Measurements from ENCODE around the gene DNAH17. TPM values are rescaled to one million over a fixed set of nuclear protein-coding genes. Genes with fewer than 3 reads are reported as not detected.

Gene DNAH17
- total and polyA plus RNA-seq, 2 of the 13 experiments (the other 11 are each of a cell fraction or from before 2014, with no cell fraction given): 0.86 to 1.6 TPM

DNA sequence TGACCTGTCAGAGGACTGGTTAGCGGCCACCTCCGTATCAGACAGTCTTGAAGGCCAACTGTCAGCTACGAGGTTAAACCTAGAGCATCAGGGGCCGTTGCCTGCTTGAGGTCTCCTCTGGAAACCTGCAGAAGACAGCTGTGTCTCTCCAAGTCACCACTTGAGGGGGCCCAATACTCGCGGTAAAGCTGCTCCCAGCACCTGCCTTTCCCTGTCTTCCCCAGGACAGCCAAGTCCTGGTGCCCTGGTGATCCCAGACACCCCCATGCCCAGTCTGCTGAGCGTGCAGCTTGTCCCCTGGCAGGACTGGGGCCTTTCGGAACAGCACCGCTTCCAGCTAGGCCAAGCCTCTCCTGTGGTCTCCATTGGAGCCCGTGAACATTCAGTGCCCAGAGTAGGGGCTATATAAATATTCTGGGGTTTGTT, 80.1 kb downstream of the DNAH17 start (continued):
- no peak for TF ChIP-seq MYNN (CRISPR knock-in tag; IDR thresholded peaks at IDR 0.05; ENCODE audit: low read depth)
- TF ChIP-seq MEIS2 (CRISPR knock-in tag; IDR thresholded peaks at IDR 0.05): peak; percentile 42; the same call in 1 of the 2 replicates
- peak; percentile 39; the same call in 1 of the 2 replicates for TF ChIP-seq ZNF329 (CRISPR knock-in tag; IDR thresholded peaks at IDR 0.05; ENCODE audit: low read depth)
- TF ChIP-seq, protein P1, sequence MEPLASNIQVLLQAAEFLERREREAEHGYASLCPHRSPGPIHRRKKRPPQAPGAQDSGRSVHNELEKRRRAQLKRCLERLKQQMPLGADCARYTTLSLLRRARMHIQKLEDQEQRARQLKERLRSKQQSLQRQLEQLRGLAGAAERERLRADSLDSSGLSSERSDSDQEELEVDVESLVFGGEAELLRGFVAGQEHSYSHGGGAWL (CRISPR knock-in tag; IDR thresholded peaks at IDR 0.05): no peak
- TF ChIP-seq TBL1XR1 (IDR thresholded peaks at IDR 0.05; ENCODE audit: borderline replicate concordance, low read length, partially characterized antibody): no peak
- TF ChIP-seq NRL (CRISPR knock-in tag; IDR thresholded peaks at IDR 0.05; ENCODE audit: borderline replicate concordance): peak; percentile 78; the same call in 1 of the 2 replicates
- TF ChIP-seq MXD4 (CRISPR knock-in tag; IDR thresholded peaks at IDR 0.05): 0 out of 2 replicates have a peak, but pooled peaks have one; percentile 45
- TF ChIP-seq, protein P2, sequence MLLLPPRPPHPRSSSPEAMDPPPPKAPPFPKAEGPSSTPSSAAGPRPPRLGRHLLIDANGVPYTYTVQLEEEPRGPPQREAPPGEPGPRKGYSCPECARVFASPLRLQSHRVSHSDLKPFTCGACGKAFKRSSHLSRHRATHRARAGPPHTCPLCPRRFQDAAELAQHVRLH (CRISPR knock-in tag; IDR thresholded peaks at IDR 0.05; ENCODE audit: borderline replicate concordance, low read depth): 0 out of 2 replicates have a peak, but pooled peaks have one; percentile 72
- 0 out of 2 replicates have a peak, but pooled peaks have one; percentile 47 for TF ChIP-seq KLF12 (CRISPR knock-in tag; IDR thresholded peaks at IDR 0.05; ENCODE audit: borderline replicate concordance)
- TF ChIP-seq GABPB1 (CRISPR knock-in tag; IDR thresholded peaks at IDR 0.05): 0 out of 2 replicates have a peak, but pooled peaks have one; percentile 9
- TF ChIP-seq, protein P3, sequence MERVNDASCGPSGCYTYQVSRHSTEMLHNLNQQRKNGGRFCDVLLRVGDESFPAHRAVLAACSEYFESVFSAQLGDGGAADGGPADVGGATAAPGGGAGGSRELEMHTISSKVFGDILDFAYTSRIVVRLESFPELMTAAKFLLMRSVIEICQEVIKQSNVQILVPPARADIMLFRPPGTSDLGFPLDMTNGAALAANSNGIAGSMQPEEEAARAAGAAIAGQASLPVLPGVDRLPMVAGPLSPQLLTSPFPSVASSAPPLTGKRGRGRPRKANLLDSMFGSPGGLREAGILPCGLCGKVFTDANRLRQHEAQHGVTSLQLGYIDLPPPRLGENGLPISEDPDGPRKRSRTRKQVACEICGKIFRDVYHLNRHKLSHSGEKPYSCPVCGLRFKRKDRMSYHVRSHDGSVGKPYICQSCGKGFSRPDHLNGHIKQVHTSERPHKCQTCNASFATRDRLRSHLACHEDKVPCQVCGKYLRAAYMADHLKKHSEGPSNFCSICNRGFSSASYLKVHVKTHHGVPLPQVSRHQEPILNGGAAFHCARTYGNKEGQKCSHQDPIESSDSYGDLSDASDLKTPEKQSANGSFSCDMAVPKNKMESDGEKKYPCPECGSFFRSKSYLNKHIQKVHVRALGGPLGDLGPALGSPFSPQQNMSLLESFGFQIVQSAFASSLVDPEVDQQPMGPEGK (CRISPR knock-in tag; IDR thresholded peaks at IDR 0.05): 0 out of 2 replicates have a peak, but pooled peaks have one; percentile 26
- TF ChIP-seq, protein P4, sequence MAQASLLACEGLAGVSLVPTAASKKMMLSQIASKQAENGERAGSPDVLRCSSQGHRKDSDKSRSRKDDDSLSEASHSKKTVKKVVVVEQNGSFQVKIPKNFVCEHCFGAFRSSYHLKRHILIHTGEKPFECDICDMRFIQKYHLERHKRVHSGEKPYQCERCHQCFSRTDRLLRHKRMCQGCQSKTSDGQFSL (CRISPR knock-in tag; IDR thresholded peaks at IDR 0.05): peak; percentile 69; the same call in 1 of the 2 replicates
- TF ChIP-seq TCF7L2 (IDR thresholded peaks at IDR 0.05; ENCODE audit: low read depth, low read length): no peak
- TF ChIP-seq ZNF136 (CRISPR knock-in tag; IDR thresholded peaks at IDR 0.05; ENCODE audit: low read depth): no peak
- TF ChIP-seq SMC3 (IDR thresholded peaks at IDR 0.05; ENCODE audit: low read length): peak; percentile 98
- 0 out of 2 replicates have a peak, but pooled peaks have one; percentile 25 for TF ChIP-seq ZFP37 (CRISPR knock-in tag; IDR thresholded peaks at IDR 0.05; ENCODE audit: borderline replicate concordance)
- TF ChIP-seq, protein P5, sequence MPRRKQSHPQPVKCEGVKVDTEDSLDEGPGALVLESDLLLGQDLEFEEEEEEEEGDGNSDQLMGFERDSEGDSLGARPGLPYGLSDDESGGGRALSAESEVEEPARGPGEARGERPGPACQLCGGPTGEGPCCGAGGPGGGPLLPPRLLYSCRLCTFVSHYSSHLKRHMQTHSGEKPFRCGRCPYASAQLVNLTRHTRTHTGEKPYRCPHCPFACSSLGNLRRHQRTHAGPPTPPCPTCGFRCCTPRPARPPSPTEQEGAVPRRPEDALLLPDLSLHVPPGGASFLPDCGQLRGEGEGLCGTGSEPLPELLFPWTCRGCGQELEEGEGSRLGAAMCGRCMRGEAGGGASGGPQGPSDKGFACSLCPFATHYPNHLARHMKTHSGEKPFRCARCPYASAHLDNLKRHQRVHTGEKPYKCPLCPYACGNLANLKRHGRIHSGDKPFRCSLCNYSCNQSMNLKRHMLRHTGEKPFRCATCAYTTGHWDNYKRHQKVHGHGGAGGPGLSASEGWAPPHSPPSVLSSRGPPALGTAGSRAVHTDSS (CRISPR knock-in tag; conservative IDR thresholded peaks at IDR 0.05): 0 out of 2 replicates have a peak, but pooled peaks have one; percentile 54
- TF ChIP-seq ZNF615 (CRISPR knock-in tag; IDR thresholded peaks at IDR 0.05; ENCODE audit: borderline replicate concordance): no peak
- TF ChIP-seq, protein P6, sequence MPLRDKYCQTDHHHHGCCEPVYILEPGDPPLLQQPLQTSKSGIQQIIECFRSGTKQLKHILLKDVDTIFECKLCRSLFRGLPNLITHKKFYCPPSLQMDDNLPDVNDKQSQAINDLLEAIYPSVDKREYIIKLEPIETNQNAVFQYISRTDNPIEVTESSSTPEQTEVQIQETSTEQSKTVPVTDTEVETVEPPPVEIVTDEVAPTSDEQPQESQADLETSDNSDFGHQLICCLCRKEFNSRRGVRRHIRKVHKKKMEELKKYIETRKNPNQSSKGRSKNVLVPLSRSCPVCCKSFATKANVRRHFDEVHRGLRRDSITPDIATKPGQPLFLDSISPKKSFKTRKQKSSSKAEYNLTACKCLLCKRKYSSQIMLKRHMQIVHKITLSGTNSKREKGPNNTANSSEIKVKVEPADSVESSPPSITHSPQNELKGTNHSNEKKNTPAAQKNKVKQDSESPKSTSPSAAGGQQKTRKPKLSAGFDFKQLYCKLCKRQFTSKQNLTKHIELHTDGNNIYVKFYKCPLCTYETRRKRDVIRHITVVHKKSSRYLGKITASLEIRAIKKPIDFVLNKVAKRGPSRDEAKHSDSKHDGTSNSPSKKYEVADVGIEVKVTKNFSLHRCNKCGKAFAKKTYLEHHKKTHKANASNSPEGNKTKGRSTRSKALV (CRISPR knock-in tag; IDR thresholded peaks at IDR 0.05): 0 out of 2 replicates have a peak, but pooled peaks have one; percentile 57
- no peak for TF ChIP-seq ATF7 (IDR thresholded peaks at IDR 0.05)
- no peak for TF ChIP-seq ATF7 (CRISPR knock-in tag; IDR thresholded peaks at IDR 0.05)
- TF ChIP-seq ZNF121 (CRISPR knock-in tag; IDR thresholded peaks at IDR 0.05): no peak
- 0 out of 2 replicates have a peak, but pooled peaks have one; percentile 63 for TF ChIP-seq ZNF605 (CRISPR knock-in tag; IDR thresholded peaks at IDR 0.05)

All from HepG2 (cell line).